ENCODE measurements around the gene PRF1.

The PRF1 gene

GRCh38 chr10:70558871-70559810 is 43.4 kb downstream of the PRF1 start:
- no peak for DNase-seq

GRCh38 chr10:70558295-70558694 is 44.2 kb downstream of the PRF1 start:
- DNase-seq: no peak

- DNase-seq: no peak
These were observed 44.7 kb downstream of the PRF1 start for GRCh38 chr10:70557876-70558275.

GRCh38 chr10:70557086-70557845 is 45.3 kb downstream of the PRF1 start:
- DNase-seq: no peak

GRCh38 chr10:70555371-70555770 is 47.2 kb downstream of the PRF1 start:
- DNase-seq: no peak

- DNase-seq: no peak
These were observed 50.0 kb downstream of the PRF1 start for GRCh38 chr10:70552586-70552985.

GRCh38 chr10:70551971-70552422 is 50.5 kb downstream of the PRF1 start:
- no peak for DNase-seq

GRCh38 chr10:70551466-70551865 is 51.1 kb downstream of the PRF1 start:
- DNase-seq: no peak

- no peak for DNase-seq
These were observed 52.1 kb downstream of the PRF1 start for GRCh38 chr10:70550459-70550858.

GRCh38 chr10:70549962-70550458 is 52.5 kb downstream of the PRF1 start:
- no peak for DNase-seq

- no peak for DNase-seq
These were observed 53.1 kb downstream of the PRF1 start for GRCh38 chr10:70549351-70549961.
